Measurements from ENCODE around the gene RFXANK.
"Not testable (repeated sequence)": the region's sequence is repeated elsewhere in the genome, so short reads cannot be mapped to it uniquely, and the experiment has no call there.

The RFXANK gene, protein sequence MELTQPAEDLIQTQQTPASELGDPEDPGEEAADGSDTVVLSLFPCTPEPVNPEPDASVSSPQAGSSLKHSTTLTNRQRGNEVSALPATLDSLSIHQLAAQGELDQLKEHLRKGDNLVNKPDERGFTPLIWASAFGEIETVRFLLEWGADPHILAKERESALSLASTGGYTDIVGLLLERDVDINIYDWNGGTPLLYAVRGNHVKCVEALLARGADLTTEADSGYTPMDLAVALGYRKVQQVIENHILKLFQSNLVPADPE

DNA sequence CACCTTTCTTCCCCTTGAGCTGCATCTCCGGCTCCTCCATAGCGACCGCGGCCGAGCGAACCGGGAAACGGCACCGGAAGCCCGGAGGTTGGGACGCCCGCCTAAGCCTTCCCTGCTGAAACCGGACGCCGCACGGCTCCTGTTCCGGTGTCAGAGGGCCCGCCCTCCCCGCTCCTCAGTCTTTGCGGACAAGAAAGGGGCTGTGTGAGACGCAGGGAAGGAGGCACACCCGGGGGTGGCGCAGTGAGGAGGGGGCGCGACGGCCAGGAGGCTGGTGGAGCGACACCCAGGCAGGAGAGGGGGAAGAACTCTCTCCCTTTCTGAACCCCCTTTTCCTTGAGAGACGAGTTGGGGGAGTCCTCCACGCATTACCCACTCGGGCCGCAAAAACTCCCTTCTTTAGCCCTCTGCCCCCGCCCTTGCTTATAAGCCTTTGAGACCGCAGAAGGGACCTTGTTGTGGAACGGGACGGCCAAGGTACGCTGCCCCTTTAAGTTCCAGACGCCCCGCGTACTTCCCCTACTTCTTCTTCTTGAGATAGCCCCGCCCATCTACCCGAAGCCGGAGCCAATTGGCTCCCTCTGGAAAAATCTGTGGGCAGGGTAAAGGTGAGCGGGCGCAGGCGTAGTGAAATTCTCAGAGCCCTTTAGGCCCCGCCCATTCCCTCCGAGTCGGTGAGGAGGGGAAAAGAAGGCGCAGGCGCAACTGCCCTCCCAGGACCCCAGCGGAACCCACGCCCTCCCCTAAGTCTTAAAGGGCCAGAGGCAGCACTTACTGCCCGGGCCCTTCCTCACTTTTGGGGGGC is at the start of gene RFXANK, which contains the start of gene BORCS8:
TSS of gene RFXANK (plus strand) at position 181 of the 805 bp plus-strand sequence. CDS start 1,689 bp downstream, outside the sequence.
TSS of gene BORCS8 (minus strand) at position 75 of the 805 bp plus-strand sequence. CDS start at position 40, 35 bp downstream.
- Histone ChIP-seq H3K9me3 (ENCODE audit: control insufficient read depth, low read depth, low read length) (no peaks in the 10 kb centered on the region), H3K36me3 (ENCODE audit: control insufficient read depth, low read depth, low read length) (peaks cover 3% of the 10 kb centered on the region), H3K4me3 (ENCODE audit: low read length) (peak within 1 kb of the TSS; percentile 98), H3K4me1 (ENCODE audit: control insufficient read depth, low read depth, low read length) (no peaks in the 10 kb centered on the region), H3K27me3 (ENCODE audit: control insufficient read depth, insufficient read depth, low read length) (no peaks in the 10 kb centered on the region), H3K27ac (ENCODE audit: low read length) (peak within 1 kb of the TSS; percentile 93), H3K9ac (ENCODE audit: low read length) (peak within 1 kb of the TSS; percentile 78)

GRCh38 chr19:19142347-19142746 is 49.7 kb upstream of the RFXANK start:
- Histone ChIP-seq H3K4me1 (ENCODE audit: control insufficient read depth, low read depth, low read length) (peaks cover 5% of the 10 kb centered on the region), H3K9ac (ENCODE audit: low read length) (no peak overlapping the region), H3K36me3 (ENCODE audit: control insufficient read depth, low read depth, low read length) (no peaks in the 10 kb centered on the region), H3K9me3 (ENCODE audit: control insufficient read depth, low read depth, low read length) (no peaks in the 10 kb centered on the region), H3K27me3 (ENCODE audit: control insufficient read depth, insufficient read depth, low read length) (peaks cover 6% of the 10 kb centered on the region), H3K27ac (ENCODE audit: low read length) (no peak overlapping the region), H3K4me3 (ENCODE audit: low read length) (no peak overlapping the region)

DNA sequence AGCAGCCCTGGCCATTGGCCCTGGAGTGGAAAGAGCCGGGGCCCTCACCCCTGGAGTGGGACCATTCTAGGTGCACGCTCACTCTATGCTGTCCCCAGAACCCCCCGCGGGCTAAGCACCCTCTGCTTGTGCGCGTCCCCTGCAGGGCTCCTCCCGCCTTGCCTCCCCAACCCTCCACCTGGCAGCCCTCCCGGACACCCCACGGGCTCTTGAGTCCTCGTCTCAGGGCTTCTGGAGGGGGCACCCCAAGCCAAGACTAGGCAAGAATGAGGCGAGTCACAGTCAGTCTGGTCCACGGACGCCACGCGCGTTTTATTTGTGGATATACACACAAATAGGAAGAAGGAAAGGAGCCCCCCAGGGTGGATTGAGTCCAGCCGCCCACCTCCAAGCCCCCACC is 46.8 kb upstream of the RFXANK start:
- Histone ChIP-seq H3K36me3 (ENCODE audit: control insufficient read depth, low read depth, low read length) (no peaks in the 10 kb centered on the region), H3K4me3 (ENCODE audit: low read length) (no peak overlapping the region), H3K9me3 (ENCODE audit: control insufficient read depth, low read depth, low read length) (no peaks in the 10 kb centered on the region), H3K27ac (ENCODE audit: low read length) (no peak overlapping the region), H3K9ac (ENCODE audit: low read length) (no peak overlapping the region), H3K27me3 (ENCODE audit: control insufficient read depth, insufficient read depth, low read length) (no peaks in the 10 kb centered on the region), H3K4me1 (ENCODE audit: control insufficient read depth, low read depth, low read length) (no peaks in the 10 kb centered on the region)

DNA sequence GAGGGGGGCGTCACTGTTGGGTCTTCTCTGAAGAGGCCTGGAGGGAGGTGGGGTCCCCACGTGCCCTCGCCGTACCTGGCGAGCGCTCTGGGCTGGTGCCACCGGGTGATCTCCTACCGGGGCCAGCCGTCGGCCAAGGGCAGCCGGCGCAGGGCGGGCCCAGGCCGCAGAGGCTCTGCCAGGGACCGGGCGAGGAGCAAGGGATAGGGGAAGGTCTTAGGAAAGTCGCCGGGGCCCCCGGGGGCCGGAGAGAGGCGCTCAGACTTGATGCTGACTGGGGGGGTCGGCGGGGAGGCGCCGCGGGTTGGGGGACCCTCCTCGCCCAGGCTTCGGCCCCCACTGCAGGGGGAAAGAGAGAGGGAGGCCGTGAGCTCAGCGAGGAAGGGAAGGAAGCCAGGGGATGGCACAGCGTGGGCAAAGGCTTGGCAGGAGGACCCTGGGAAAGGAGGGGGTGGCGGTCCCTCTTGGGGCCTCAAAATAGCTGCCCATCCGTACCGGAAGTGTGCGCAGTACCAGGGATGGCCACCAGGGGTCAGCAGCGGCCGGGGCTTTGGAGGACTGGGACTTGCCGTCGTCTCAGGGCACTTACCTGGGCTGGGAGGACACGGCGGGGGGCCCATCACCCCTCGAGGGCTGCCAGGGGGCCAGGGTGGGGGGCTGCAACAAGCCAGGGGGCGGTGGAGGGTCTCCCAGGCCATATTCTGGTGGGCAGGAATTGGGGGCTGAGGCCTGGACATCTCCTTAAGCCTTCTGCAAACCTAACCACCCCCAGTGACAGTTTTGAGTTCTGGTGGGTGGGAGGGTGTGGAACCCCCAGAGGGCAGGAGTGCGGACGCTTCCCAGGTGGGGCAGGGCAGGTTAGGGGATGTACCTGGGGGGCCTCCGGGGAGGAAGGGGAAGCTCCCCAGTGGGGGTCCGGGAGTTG is 46.1 kb upstream of the RFXANK start:
- no peak overlapping the region for H3K4me3 ChIP-seq (ENCODE audit: low read length)
- H3K9ac ChIP-seq (ENCODE audit: low read length): no peak overlapping the region
- H3K9me3 ChIP-seq (ENCODE audit: control insufficient read depth, low read depth, low read length): no peaks in the 10 kb centered on the region
- H3K27ac ChIP-seq (ENCODE audit: low read length): no peak overlapping the region
- H3K36me3 ChIP-seq (ENCODE audit: control insufficient read depth, low read depth, low read length): no peaks in the 10 kb centered on the region
- no peaks in the 10 kb centered on the region for H3K27me3 ChIP-seq (ENCODE audit: control insufficient read depth, insufficient read depth, low read length)
- H3K4me1 ChIP-seq (ENCODE audit: control insufficient read depth, low read depth, low read length): no peaks in the 10 kb centered on the region

GRCh38 chr19:19146865-19147264 is 45.2 kb upstream of the RFXANK start:
- Histone ChIP-seq H3K4me3 (ENCODE audit: low read length) (no peak overlapping the region), H3K27me3 (ENCODE audit: control insufficient read depth, insufficient read depth, low read length) (no peaks in the 10 kb centered on the region), H3K9me3 (ENCODE audit: control insufficient read depth, low read depth, low read length) (no peaks in the 10 kb centered on the region), H3K27ac (ENCODE audit: low read length) (no peak overlapping the region), H3K9ac (ENCODE audit: low read length) (no peak overlapping the region), H3K36me3 (ENCODE audit: control insufficient read depth, low read depth, low read length) (no peaks in the 10 kb centered on the region), H3K4me1 (ENCODE audit: control insufficient read depth, low read depth, low read length) (no peaks in the 10 kb centered on the region)

DNA sequence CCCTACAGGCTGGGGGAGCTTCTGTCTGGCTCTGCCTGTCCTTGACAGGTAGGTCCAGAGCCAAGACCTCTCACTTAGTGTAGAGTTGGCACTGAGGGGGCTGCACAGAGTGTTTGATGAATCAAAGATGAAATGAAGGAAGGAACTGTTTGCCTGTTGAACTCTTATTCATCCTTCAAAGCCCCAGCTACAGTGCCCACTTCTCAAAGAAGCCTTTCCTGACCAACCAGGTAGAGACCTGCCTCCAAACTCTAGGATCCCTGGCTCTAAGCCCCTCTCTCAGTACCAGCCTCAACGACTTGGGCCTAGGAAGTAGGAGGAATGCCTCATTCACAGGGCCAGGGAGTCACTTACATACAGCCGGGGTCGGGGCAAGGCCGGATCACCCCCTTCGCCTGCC is 44.7 kb upstream of the RFXANK start:
- no peaks in the 10 kb centered on the region for H3K36me3 ChIP-seq (ENCODE audit: control insufficient read depth, low read depth, low read length)
- H3K4me1 ChIP-seq (ENCODE audit: control insufficient read depth, low read depth, low read length): no peaks in the 10 kb centered on the region
- no peaks in the 10 kb centered on the region for H3K9me3 ChIP-seq (ENCODE audit: control insufficient read depth, low read depth, low read length)
- no peaks in the 10 kb centered on the region for H3K27me3 ChIP-seq (ENCODE audit: control insufficient read depth, insufficient read depth, low read length)
- H3K9ac ChIP-seq (ENCODE audit: low read length): no peak overlapping the region
- no peak overlapping the region for H3K27ac ChIP-seq (ENCODE audit: low read length)
- no peak overlapping the region for H3K4me3 ChIP-seq (ENCODE audit: low read length)

DNA sequence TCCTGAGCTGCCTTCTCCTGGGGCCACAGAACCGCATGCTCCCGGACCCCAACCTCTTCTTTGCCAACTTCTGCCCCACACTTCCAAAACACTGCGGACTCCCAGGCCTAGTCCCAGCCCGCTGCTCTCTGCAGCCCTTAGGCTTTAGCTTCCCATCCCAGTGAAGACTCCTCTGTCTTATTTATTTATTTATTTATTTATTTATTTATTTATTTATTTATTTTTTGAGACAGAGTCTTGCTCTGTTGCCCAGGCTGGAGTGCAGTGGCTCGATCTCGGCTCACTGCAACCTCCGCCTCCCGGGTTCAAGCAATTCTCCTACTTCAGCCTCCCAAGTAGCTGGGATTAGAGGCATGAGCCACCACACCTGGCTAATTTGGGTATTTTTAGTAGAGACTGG is 43.6 kb upstream of the RFXANK start:
- not testable (repeated sequence) for H3K27ac ChIP-seq (ENCODE audit: low read length); H3K4me3 ChIP-seq (ENCODE audit: low read length)

DNA sequence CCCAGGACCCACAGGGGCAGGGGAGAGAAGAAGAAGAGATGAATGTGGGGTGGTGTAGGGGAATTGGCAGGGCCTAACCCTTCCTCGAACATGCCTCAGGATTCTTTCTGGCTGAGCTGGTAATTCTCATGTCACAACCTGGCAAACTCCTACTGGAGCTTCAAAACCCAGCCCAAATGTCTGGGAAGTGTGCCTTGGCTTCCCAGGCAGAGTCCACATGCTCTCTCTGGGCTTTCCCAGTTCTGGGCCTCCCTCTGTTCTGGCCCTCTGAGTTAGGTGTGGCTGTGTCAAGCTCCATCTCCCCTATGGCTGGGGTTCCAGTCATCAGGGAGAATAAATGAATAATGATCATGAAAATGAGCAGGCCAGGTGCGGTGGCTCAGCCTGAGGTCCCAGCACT is 42.6 kb upstream of the RFXANK start:
- Histone ChIP-seq H3K4me1 (ENCODE audit: control insufficient read depth, low read depth, low read length) (no peaks in the 10 kb centered on the region), H3K27me3 (ENCODE audit: control insufficient read depth, insufficient read depth, low read length) (no peaks in the 10 kb centered on the region), H3K9me3 (ENCODE audit: control insufficient read depth, low read depth, low read length) (no peaks in the 10 kb centered on the region), H3K36me3 (ENCODE audit: control insufficient read depth, low read depth, low read length) (no peaks in the 10 kb centered on the region), H3K27ac (ENCODE audit: low read length) (no peak overlapping the region), H3K9ac (ENCODE audit: low read length) (no peak overlapping the region), H3K4me3 (ENCODE audit: low read length) (no peak overlapping the region)

More for the DNA sequence above, 43.6 kb upstream of the RFXANK start:
- H3K27me3 ChIP-seq (ENCODE audit: control insufficient read depth, insufficient read depth, low read length); H3K4me1 ChIP-seq (ENCODE audit: control insufficient read depth, low read depth, low read length); H3K9ac ChIP-seq (ENCODE audit: low read length); H3K9me3 ChIP-seq (ENCODE audit: control insufficient read depth, low read depth, low read length); H3K36me3 ChIP-seq (ENCODE audit: control insufficient read depth, low read depth, low read length): not testable (repeated sequence)

- Histone ChIP-seq H3K4me3 (ENCODE audit: low read length) (no peak overlapping the region), H3K9me3 (ENCODE audit: control insufficient read depth, low read depth, low read length) (no peaks in the 10 kb centered on the region), H3K27ac (ENCODE audit: low read length) (no peak overlapping the region), H3K27me3 (ENCODE audit: control insufficient read depth, insufficient read depth, low read length) (no peaks in the 10 kb centered on the region), H3K36me3 (ENCODE audit: control insufficient read depth, low read depth, low read length) (no peaks in the 10 kb centered on the region), H3K9ac (ENCODE audit: low read length) (no peak overlapping the region), H3K4me1 (ENCODE audit: control insufficient read depth, low read depth, low read length) (no peaks in the 10 kb centered on the region)
Observed at GRCh38 chr19:19151418-19151817, 40.6 kb upstream of the RFXANK start.

DNA sequence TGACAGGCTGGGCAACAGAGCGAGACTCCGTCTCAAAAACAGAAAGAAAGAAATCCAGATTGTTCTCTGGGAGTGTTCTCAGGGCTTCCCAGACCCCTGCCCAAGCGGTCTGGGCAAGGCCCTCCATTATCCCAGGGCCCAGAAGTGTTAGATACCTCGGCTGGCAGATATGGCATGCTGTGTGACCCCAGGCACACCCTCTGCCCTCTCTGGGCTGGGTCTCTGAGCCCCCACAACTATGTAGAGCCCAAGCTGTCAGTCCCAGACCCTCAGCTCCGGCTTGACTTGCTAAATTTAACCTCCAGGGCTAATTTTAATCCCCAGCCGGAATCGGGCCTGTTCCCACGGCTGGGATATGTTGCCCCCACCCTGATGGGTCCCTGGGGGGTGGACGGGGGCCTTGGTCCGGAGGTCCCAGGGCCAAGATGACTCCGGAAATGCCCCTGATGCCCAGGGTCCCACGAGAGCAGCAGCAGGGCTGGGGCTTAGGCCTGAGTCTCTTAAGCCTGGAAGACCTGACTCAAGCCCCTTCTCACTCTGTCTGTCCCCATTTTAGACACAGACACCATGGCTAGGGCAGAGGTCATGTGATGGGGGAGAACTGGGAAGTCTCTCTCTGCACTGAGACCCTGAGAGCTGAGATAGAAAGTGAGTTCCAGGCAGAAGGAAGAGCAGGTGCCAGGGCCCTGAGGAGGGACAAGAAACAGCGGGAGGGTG is 39.2 kb upstream of the RFXANK start:
- H3K9ac ChIP-seq (ENCODE audit: low read length): no peak overlapping the region
- no peaks in the 10 kb centered on the region for H3K27me3 ChIP-seq (ENCODE audit: control insufficient read depth, insufficient read depth, low read length)
- no peak overlapping the region for H3K4me3 ChIP-seq (ENCODE audit: low read length)
- no peaks in the 10 kb centered on the region for H3K9me3 ChIP-seq (ENCODE audit: control insufficient read depth, low read depth, low read length)
- no peaks in the 10 kb centered on the region for H3K4me1 ChIP-seq (ENCODE audit: control insufficient read depth, low read depth, low read length)
- H3K36me3 ChIP-seq (ENCODE audit: control insufficient read depth, low read depth, low read length): no peaks in the 10 kb centered on the region
- no peak overlapping the region for H3K27ac ChIP-seq (ENCODE audit: low read length)

Data from iPS-18a (cell line).